NB4 (cell line): ENCODE data around the gene SBSN.
"Not testable (repeated sequence)": the region's sequence is repeated elsewhere in the genome, so short reads cannot be mapped to it uniquely, and the experiment has no call there.

Source experiments
- DNase-seq: peaks from one replicate; pipeline ENCODE4 v3.0.0; 2010; ENCODE audit warnings: low read depth
- H3K4me3 ChIP-seq: one replicate; pipeline ENCODE4 v1.5.1; 2011; ENCODE audit warnings: mild to moderate bottlenecking, low read depth, low read length, moderate library complexity
- CTCF ChIP-seq: IDR thresholded peaks from one replicate; pipeline ENCODE4 v1.5.1; 2012; ENCODE audit warnings: low read depth, low read length
- MAX ChIP-seq: IDR thresholded peaks from 2 replicates; pipeline ENCODE4 v1.6.1; 2011; ENCODE audit warnings: low read depth, low read length
- MYC ChIP-seq: IDR thresholded peaks from 2 replicates; pipeline ENCODE4 v1.6.1; 2011; ENCODE audit warnings: low read depth, low read length
- POLR2A ChIP-seq: IDR thresholded peaks from 2 replicates; pipeline ENCODE4 v1.6.1; 2011; ENCODE audit warnings: mild to moderate bottlenecking; ENCODE audit not compliant: insufficient read length; ENCODE audit errors: extremely low read depth

The SBSN gene

GRCh38 chr19:35476149-35476548, 52.0 kb downstream of the SBSN start:
- H3K4me3 ChIP-seq, result no peak overlapping the region
- TF ChIP-seq POLR2A (no peak), MAX (no peak), MYC (no peak), CTCF (peak; percentile 26)
- peak; percentile 4 for DNase-seq

GRCh38 chr19:35474594-35474993, 53.5 kb downstream of the SBSN start:
- DNase-seq, H3K4me3 ChIP-seq: not testable (repeated sequence)

GRCh38 chr19:35474104-35474503, 54.0 kb downstream of the SBSN start:
- H3K4me3 ChIP-seq, result no peak overlapping the region
- TF ChIP-seq POLR2A, result no peak
- TF ChIP-seq CTCF, result no peak
- no peak for TF ChIP-seq MYC
- no peak for TF ChIP-seq MAX
- DNase-seq, result no peak
